Fibroblast of mammary gland (primary cell): ENCODE results near the gene ZSWIM2.
A peak's percentile ranks its signal among the peaks of the same experiment; 100 is the strongest.
"Not testable (repeated sequence)": the region's sequence is repeated elsewhere in the genome, so short reads cannot be mapped to it uniquely, and the experiment has no call there.

Experiments used
- DNase-seq: peaks from one replicate; pipeline ENCODE4 v3.0.0-alpha.2; 2010; ENCODE audit warnings: low read depth
- H3K4me3 ChIP-seq: 2 replicates; pipeline ENCODE4 v1.5.1; 2011; ENCODE audit warnings: low read depth, mild to moderate bottlenecking, low read length, moderate library complexity; ENCODE audit not compliant: control insufficient read depth
- CTCF ChIP-seq: conservative IDR thresholded peaks from 2 replicates; pipeline ENCODE4 v1.5.1; 2011; ENCODE audit warnings: low read depth, low read length, inconsistent platforms; ENCODE audit not compliant: control insufficient read depth, insufficient read depth

ZSWIM2 gene

GRCh38 chr2:186848873-186849578 lies at the start of gene ZSWIM2:
TSS of gene ZSWIM2 (minus strand) at chr2:186849170. CDS start at chr2:186849130, 40 bp downstream.
- TF ChIP-seq CTCF, result no peak
- H3K4me3 ChIP-seq, result peak within 1 kb of the TSS; percentile 53
- peak; percentile 87 for DNase-seq

GRCh38 chr2:186896220-186896619 lies 47.2 kb upstream of the ZSWIM2 start:
- DNase-seq, H3K4me3 ChIP-seq: not testable (repeated sequence)

- DNase-seq, result no peak
- TF ChIP-seq CTCF, result no peak
- H3K4me3 ChIP-seq, result no peak overlapping the region
Measured at GRCh38 chr2:186895451-186895850, 46.5 kb upstream of the ZSWIM2 start.

GRCh38 chr2:186894478-186894877 lies 45.5 kb upstream of the ZSWIM2 start:
- no peak for TF ChIP-seq CTCF
- no peak overlapping the region for H3K4me3 ChIP-seq
- DNase-seq, result no peak

- TF ChIP-seq CTCF, result no peak
- DNase-seq, result no peak
- H3K4me3 ChIP-seq, result no peak overlapping the region
Measured at GRCh38 chr2:186892821-186893220, 43.9 kb upstream of the ZSWIM2 start.

- no peak overlapping the region for H3K4me3 ChIP-seq
- no peak for TF ChIP-seq CTCF
- DNase-seq, result peak; percentile 55
Measured at GRCh38 chr2:186891185-186891621, 42.2 kb upstream of the ZSWIM2 start.

GRCh38 chr2:186889101-186889879 lies 40.3 kb upstream of the ZSWIM2 start:
- H3K4me3 ChIP-seq, result no peak overlapping the region
- DNase-seq, result peak; percentile 86

More at GRCh38 chr2:186889101-186889879, 40.3 kb upstream of the ZSWIM2 start:
- no peak for TF ChIP-seq CTCF
